Measurements from ENCODE around the gene KIT. TPM values are rescaled to one million over a fixed set of nuclear protein-coding genes. Genes with fewer than 3 reads are reported as not detected.

Gene KIT
- total RNA-seq, 1 donor from 2014 or later: 1.2 TPM

DNA sequence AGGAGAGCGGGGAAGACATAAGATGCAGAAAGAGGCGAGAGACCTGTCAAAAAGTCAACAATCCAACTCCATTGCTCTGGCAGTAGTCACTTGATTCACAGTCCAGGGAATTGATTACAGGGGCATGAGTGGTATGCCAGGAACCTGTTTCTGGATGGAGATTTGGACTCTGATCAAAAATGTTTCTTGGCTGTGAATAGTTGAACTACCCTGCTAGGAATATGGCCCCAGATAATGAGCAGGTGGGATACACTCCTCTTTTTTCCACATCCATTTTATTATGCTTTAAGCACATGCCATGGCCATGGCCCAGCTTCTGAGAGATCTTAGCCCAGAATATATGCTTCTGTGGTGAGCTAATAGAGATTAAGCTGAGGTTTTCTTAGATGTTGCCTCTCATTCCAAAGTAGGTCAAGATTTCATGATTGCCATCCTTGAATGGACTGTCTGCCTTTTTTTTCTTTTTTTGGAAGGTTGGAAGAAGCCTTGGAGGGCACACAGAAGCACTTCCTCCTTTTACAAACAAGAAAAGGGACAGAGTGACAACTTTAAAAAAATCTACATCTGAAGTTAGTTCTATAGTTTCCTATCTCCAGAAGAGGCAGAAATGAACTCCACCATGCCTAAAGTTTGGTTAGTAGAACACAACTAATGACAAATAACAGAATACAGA is 121.9 kb downstream of the KIT start:
- intact Hi-C loops (cut with micrococcal nuclease): no loop called here
- DNase-seq: no peak
- Histone ChIP-seq H3K27me3 (ENCODE audit: low read depth) (no peaks in the 10 kb centered on the region), H3K4me3 (no peak overlapping the region), H3K9me3 (replicated peaks) (no peaks in the 10 kb centered on the region), H3K4me1 (peaks cover 56% of the 10 kb centered on the region), H3K27ac (replicated peaks) (peak overlapping the region; percentile 56), H3K36me3 (no peaks in the 10 kb centered on the region)
- TF ChIP-seq, protein P1, sequence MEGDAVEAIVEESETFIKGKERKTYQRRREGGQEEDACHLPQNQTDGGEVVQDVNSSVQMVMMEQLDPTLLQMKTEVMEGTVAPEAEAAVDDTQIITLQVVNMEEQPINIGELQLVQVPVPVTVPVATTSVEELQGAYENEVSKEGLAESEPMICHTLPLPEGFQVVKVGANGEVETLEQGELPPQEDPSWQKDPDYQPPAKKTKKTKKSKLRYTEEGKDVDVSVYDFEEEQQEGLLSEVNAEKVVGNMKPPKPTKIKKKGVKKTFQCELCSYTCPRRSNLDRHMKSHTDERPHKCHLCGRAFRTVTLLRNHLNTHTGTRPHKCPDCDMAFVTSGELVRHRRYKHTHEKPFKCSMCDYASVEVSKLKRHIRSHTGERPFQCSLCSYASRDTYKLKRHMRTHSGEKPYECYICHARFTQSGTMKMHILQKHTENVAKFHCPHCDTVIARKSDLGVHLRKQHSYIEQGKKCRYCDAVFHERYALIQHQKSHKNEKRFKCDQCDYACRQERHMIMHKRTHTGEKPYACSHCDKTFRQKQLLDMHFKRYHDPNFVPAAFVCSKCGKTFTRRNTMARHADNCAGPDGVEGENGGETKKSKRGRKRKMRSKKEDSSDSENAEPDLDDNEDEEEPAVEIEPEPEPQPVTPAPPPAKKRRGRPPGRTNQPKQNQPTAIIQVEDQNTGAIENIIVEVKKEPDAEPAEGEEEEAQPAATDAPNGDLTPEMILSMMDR (IDR thresholded peaks at IDR 0.05; ENCODE audit: borderline replicate concordance): no peak

DNA sequence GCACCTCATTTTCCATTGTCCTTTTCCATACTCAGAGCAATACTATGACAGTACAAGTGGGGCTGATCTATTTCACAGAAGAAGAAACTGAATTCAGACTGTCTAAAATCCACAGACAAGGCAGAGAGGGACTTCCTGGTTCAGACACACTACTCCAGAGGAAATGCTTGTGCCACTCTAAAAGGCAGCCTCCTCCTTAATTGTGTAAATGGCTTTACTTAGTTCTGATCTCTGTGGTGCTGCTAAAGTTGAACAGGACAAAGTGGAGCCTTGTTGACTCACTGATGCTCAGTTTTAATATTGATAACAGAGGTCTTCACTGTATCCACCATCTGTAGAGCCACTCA is 122.4 kb downstream of the KIT start:
- H3K27me3 ChIP-seq (ENCODE audit: low read depth): no peaks in the 10 kb centered on the region
- H3K4me1 ChIP-seq: peaks cover 61% of the 10 kb centered on the region
- H3K4me3 ChIP-seq: no peak overlapping the region
- H3K27ac ChIP-seq (replicated peaks): peak overlapping the region; percentile 45
- intact Hi-C loops (cut with micrococcal nuclease): no loop called here
- H3K9me3 ChIP-seq (replicated peaks): no peaks in the 10 kb centered on the region
- TF ChIP-seq, protein P1 (IDR thresholded peaks at IDR 0.05; ENCODE audit: borderline replicate concordance): no peak
- DNase-seq: no peak
- H3K36me3 ChIP-seq: no peaks in the 10 kb centered on the region

DNA sequence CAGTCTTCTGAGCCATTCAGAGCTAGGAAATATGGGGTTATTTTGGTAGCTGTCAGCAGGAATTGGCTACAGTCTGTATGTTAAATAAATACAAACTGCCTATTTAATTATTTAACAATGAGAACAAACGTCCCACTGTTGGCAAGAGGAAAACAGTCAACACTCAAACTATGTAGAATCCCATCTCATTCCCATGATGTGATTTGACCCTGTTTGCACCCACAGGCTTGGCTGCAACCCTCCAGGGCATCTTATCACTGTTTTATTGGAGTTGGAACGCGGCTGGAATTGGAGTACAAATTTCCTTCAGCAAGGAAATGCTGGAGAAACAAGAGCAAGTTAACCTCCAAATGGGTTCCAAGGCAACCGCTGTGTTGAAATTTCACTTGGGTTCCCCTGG is 124.0 kb downstream of the KIT start:
- peak; percentile 43 for DNase-seq
- intact Hi-C loops (cut with micrococcal nuclease): no loop called here

DNA sequence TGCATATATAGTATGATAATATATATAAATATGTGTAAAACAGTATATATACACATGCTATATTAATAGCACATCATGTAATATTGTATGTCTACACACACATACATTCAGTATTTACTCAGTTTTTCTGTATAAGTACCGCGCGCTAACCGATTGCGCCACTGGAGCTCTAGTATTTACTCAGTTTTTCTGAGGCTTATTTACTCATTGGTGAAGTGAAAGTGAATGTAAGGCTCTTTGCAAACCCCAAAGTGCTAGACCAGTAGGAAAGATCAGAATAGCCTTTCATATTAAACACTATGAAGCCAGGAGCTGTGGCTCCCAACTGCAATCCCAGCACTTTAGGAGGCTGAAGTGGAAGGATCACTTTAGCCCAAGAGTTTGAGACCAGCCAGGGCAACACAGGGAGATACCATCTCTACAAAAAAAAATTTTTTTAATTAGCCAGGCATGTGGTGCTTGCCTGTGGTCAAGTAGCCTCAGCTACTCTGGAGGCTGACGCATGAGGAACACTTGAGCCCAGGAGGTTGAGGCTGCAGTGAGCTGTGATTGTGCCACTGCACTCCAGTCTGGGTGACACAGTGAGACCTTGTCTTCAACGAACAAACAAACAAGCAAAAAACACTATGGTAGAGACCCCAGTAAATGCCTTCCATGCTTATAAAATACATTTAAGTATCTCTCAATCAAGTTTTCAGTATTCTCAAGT is 125.8 kb downstream of the KIT start:
- H3K36me3 ChIP-seq: no peaks in the 10 kb centered on the region
- intact Hi-C loops (cut with micrococcal nuclease): no loop called here
- H3K9me3 ChIP-seq (replicated peaks): no peaks in the 10 kb centered on the region
- H3K27me3 ChIP-seq (ENCODE audit: low read depth): no peaks in the 10 kb centered on the region
- H3K4me1 ChIP-seq: peaks cover 63% of the 10 kb centered on the region
- TF ChIP-seq, protein P1 (IDR thresholded peaks at IDR 0.05; ENCODE audit: borderline replicate concordance): no peak
- H3K4me3 ChIP-seq: peak overlapping the region; percentile 4
- DNase-seq: no peak
- peak overlapping the region; percentile 88 for H3K27ac ChIP-seq (replicated peaks)

More for the DNA sequence above, 124.0 kb downstream of the KIT start:
- H3K4me1 ChIP-seq: peaks cover 63% of the 10 kb centered on the region
- peak overlapping the region; percentile 88 for H3K27ac ChIP-seq (replicated peaks)
- no peaks in the 10 kb centered on the region for H3K9me3 ChIP-seq (replicated peaks)
- TF ChIP-seq, protein P1 (IDR thresholded peaks at IDR 0.05; ENCODE audit: borderline replicate concordance): no peak
- H3K27me3 ChIP-seq (ENCODE audit: low read depth): no peaks in the 10 kb centered on the region
- no peaks in the 10 kb centered on the region for H3K36me3 ChIP-seq
- H3K4me3 ChIP-seq: no peak overlapping the region

DNA sequence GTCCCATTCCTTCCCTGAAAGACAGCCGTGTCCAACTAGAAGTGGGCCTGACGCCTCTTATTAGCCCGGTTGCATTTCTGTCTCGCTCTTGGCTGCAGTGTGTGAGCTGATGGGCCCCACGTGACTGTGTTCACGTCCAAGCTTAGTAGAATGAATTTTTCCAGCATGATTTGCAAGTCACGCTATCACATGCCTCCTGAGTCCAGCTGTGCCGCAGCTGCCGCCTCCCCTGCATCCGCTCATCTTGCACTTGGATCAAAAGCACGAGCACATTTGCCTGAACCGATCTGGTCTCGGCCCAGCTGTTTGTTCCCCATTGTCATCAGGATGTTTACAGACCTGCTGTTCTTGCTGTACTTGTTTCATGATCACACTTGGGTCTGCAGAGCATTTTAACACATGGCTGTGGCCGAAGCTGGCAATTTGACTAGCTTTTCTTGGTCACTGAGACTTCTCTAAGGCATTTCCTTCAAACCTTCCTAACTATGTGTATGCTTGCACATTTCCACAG is 126.5 kb downstream of the KIT start:
- TF ChIP-seq, protein P1 (IDR thresholded peaks at IDR 0.05; ENCODE audit: borderline replicate concordance): no peak
- Histone ChIP-seq H3K4me1 (peaks cover 59% of the 10 kb centered on the region), H3K4me3 (peak overlapping the region; percentile 4), H3K27me3 (ENCODE audit: low read depth) (no peaks in the 10 kb centered on the region), H3K9me3 (replicated peaks) (no peaks in the 10 kb centered on the region), H3K36me3 (no peaks in the 10 kb centered on the region), H3K27ac (replicated peaks) (peak overlapping the region; percentile 88)
- intact Hi-C loops (cut with micrococcal nuclease): no loop called here
- DNase-seq: peak; percentile 87
